Hair follicular keratinocyte (primary cell): Measurements from ENCODE around the gene L1TD1. TPM values are rescaled to one million over a fixed set of nuclear protein-coding genes. Genes with fewer than 3 reads are reported as not detected.

Experiments
- total RNA-seq: library from RNA; depleted of rRNA; stranded (reverse); fragments of >200 nt; gene quantifications from 2 replicates; pipeline ENCODE4 v1.2.3, GENCODE V29; 2015

L1TD1 gene
- 1.2 and 3.4 TPM in 2 replicates for total RNA-seq

GRCh38 chr1:62194651-62195544 is at the start of gene L1TD1:
Gene L1TD1, plus strand, starts transcription at chr1:62194849. Its CDS starts 11,780 bp downstream, at chr1:62206629.

Other genes with a start within 250 kb of the L1TD1 start
- gene KANK4, start 124.6 kb downstream of the L1TD1 start, total RNA-seq, result 0.42 and 0.62 TPM in 2 replicates
- gene USP1, start 242.2 kb downstream of the L1TD1 start, total RNA-seq, result 15.9 and 28.6 TPM in 2 replicates